H54 (cell line): ENCODE measurements around the gene GIPC1.
"Not testable (repeated sequence)": the region's sequence is repeated elsewhere in the genome, so short reads cannot be mapped to it uniquely, and the experiment has no call there.

ENCODE experiments used
- DNase-seq: peaks from one replicate; pipeline ENCODE4 v3.0.0; 2011; ENCODE audit warnings: low spot score, mixed read lengths; ENCODE audit not compliant: insufficient read length
- FAIRE-seq: peaks from 3 replicates; lab custom pipeline; 2011; peaks lifted over from hg19 to GRCh38; lab: Jason Lieb, UNC
- POLR2A ChIP-seq: IDR thresholded peaks from 2 replicates; pipeline ENCODE4 v1.6.1; 2011; ENCODE audit warnings: low read depth, mild to moderate bottlenecking, low read length

Gene GIPC1

GRCh38 chr19:14459703-14460102 lies 36.2 kb downstream of the GIPC1 start:
- DNase-seq (no peak), FAIRE-seq (no peak)
- no peak for TF ChIP-seq POLR2A

DNA sequence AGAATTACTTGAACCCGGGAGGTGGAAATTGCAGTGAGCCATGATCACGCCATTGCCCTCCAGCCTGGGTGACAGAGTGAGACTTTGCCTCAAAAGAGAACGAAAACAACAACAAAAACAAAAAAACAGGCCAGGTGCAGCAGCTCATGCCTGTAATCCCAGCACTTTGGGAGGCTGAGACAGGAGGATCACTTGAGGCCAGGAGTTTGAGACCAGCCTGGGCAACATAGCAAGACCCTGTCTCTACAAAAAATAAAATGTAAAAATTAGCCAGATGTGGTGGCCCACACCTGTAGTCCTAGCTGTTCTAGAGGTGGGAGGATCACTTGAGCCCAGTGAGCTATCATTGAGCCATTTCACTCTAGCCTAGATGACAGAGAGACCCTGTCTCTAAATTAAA lies 43.6 kb downstream of the GIPC1 start:
- not testable (repeated sequence) for DNase-seq, FAIRE-seq

- FAIRE-seq, result no peak
- DNase-seq, result no peak
- TF ChIP-seq POLR2A, result no peak
Measured at GRCh38 chr19:14450876-14451275, 45.1 kb downstream of the GIPC1 start.

DNA sequence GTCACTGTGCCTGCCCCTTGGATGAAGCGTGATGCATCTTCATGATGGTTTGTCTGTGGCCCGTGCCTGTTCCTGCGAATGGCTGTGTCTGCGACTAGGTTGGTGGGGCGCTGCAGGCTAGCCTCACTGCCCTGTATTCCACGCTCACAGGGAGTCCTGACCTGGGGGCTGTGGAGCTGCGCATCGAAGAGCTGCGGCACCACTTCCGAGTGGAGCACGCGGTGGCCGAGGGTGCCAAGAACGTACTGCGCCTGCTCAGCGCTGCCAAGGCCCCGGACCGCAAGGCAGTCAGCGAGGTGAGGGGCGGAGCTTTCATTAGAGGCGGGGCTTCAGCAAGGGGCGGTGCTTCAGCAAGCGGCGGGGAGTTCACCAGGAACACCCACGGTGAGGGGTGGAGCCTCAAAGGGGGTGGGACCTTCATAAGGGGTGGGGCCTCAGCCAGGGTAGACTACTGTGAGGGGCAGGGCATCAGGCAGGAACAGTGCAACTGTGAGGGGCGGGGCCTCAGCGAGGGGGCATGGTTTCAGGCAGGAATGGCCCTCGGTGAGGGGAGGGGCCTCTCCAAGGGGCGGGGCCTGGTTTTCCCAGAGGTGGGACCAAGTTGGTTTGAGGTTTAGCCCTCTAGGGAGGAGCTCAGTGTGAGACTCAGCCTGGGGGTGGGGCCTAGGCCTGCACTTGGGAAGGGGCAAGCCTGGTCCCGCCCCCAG lies 45.6 kb downstream of the GIPC1 start:
- no peak for FAIRE-seq
- DNase-seq, result no peak
- TF ChIP-seq POLR2A, result no peak

DNA sequence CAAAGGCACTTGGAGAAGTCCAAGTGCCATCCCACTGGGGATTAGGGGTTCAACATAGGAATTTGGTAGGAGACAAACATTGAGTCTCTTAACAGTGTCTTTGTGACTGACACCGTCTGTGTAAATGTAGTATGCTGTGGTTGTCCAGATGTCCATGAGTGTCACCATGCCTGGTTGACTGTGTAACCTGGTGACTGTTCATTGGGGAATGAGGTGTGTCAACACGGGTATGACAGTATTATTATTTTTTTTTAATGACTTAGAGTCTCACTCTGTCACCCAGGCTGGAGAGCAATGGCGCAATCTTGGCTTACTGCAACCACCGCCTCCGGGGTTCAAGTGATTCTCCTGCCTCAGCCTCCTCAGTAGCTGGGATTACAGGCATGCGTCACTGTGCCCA lies 46.6 kb downstream of the GIPC1 start:
- no peak for DNase-seq
- FAIRE-seq, result no peak
- no peak for TF ChIP-seq POLR2A

- DNase-seq (no peak), FAIRE-seq (no peak)
- TF ChIP-seq POLR2A, result no peak
Measured at GRCh38 chr19:14446336-14447036, 49.4 kb downstream of the GIPC1 start.

GRCh38 chr19:14443632-14444216 lies 52.2 kb downstream of the GIPC1 start:
- no peak for TF ChIP-seq POLR2A
- FAIRE-seq (no peak), DNase-seq (no peak)

DNA sequence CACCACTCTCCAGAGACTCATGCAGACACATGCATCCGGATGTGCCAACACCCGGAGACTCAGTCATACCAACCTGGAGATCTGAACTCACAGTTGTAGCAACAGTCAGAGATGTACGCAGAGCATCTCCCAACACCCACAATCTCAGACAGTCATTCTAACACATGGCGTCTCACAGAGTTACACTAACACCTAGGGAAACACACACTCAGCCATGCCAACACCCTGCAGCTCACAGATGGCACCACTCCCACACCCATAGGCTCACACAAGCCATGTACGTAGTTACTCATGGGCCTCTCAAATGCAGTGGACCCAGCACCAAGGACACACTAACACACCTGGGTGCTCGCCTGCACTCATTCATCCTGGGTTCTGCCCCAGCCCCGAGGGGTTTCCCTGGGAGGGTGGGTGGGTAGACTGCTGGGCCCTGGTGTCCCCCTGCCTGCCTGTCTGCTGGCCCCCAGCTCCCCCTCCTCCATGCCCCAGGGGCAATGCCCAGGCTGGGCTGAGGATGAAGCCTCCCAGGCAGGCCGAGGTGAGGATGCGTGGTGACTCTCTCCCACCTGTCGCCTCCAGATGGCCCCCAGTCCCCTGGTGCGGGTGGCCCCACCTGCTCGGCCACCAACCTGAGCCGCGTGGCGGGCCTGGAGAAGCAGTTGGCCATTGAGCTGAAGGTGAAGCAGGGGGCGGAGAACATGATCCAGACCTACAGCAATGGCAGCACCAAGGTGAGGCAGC lies 52.9 kb downstream of the GIPC1 start:
- TF ChIP-seq POLR2A, result no peak
- DNase-seq (no peak), FAIRE-seq (no peak)

GRCh38 chr19:14441041-14441938 lies 54.6 kb downstream of the GIPC1 start:
- DNase-seq, result no peak
- TF ChIP-seq POLR2A, result no peak
- FAIRE-seq, result no peak

GRCh38 chr19:14440049-14440448 lies 55.9 kb downstream of the GIPC1 start:
- TF ChIP-seq POLR2A, result no peak
- no peak for DNase-seq
- FAIRE-seq, result no peak

DNA sequence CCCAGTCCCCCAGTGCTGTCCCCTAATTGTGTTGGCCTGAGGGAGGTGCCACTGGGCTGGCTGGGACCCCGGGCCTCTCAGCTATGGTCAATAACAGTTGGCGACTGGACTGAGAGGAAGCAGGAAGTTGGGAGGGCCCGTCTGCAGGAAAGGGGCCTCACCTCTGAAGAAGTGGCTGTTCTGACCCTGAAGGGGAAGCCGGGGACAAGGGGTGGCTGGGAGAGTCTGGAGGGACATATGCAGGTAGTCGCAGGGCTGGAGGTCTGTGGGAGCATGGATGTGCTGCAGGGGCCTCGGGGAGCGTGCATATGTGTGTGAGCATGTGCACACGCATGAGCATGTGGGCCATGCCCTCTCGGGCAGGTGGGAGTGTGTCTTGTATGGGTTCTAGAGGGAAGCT lies 56.9 kb downstream of the GIPC1 start:
- no peak for FAIRE-seq
- no peak for DNase-seq
- no peak for TF ChIP-seq POLR2A

DNA sequence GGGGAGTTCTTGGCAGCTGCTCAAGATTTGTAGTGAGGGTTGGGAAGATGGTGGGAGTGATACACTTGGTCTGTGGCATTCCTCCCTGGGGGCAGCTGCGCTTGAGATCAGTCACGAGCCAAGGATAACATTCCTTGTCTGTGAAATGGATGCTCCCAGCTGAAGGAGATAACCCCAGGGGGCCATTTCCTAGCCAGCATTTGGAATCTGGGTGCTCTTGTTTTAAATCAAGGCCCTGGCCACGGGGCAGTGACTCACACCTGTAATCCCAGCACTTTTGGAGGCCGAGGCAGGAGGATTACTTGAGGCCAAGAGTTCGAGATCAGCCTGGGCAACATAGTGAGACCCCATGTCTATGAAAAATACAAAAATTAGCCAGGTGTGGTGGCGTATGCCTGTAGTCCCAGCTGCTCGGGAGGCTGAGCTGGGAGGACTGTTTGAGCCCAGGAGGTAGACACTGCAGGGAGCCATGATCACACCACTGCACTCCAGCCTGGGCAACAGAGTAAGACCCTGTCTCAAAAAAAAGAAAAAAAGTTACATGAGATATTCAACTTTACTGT lies 58.3 kb downstream of the GIPC1 start:
- no peak for TF ChIP-seq POLR2A
- DNase-seq (no peak), FAIRE-seq (no peak)
